Testis (tissue), 2 donors: ENCODE data around the gene SHOC1.

Experiments used
- CTCF ChIP-seq, 3 experiments: fragments of 450-650 bp in 2 of 3; fragments of 200-600 bp in 1 of 3; sonication (generic) in 1 of 3; IDR thresholded peaks; one replicate each; pipeline ENCODE4 v1.5.1; 2016 to 2019; ENCODE audit warnings: antibody characterized with exemption in 3 of 3, mild to moderate bottlenecking in 2 of 3, moderate library complexity in 1 of 3
- POLR2A ChIP-seq: fragments of 450-650 bp; IDR thresholded peaks from one replicate; pipeline ENCODE4 v1.6.1; 2017; ENCODE audit warnings: antibody characterized with exemption, mild to moderate bottlenecking, moderate library complexity

GRCh38 chr9:111789881-111790280 lies 4.9 kb downstream of the SHOC1 start:
- no peak for TF ChIP-seq CTCF (IDR thresholded peaks at IDR 0.05)
- TF ChIP-seq POLR2A = no peak
